H1 (cell line): ENCODE measurements around the gene GALNT9. TPM values are rescaled to one million over a fixed set of nuclear protein-coding genes. Genes with fewer than 3 reads are reported as not detected.

Source experiments
- CTCF ChIA-PET: fragments of 300-600 bp; sonication (Branson Sonifier 250); formaldehyde crosslinking; loops from one replicate; lab custom pipeline; 2021; ENCODE audit not compliant: partially characterized antibody; lab: Charles Lee
- POLR2A ChIA-PET: fragments of 300-600 bp; sonication (Branson Sonifier 250); formaldehyde crosslinking; loops from one replicate; lab custom pipeline; 2021; ENCODE audit warnings: inconsistent platforms; ENCODE audit not compliant: partially characterized antibody; lab: Charles Lee
- DNase-seq, 2 experiments: peaks; one replicate each; pipeline versions ENCODE4 v3.0.0 to v3.0.0-alpha.2; 2010 to 2022; ENCODE audit warnings: low spot score in 2 of 2, low read depth in 1 of 2, mixed read lengths in 1 of 2
- FAIRE-seq: peaks from 2 replicates; lab custom pipeline; 2011; peaks lifted over from hg19 to GRCh38; lab: Jason Lieb, UNC
- H2AFZ ChIP-seq: 2 replicates; pipeline ENCODE4 v1.8.1; 2012; ENCODE audit warnings: low read length, inconsistent platforms
- H2AK5ac ChIP-seq: 2 replicates; pipeline ENCODE4 v1.6.1; 2013; ENCODE audit warnings: low read depth, low read length
- H2BK120ac ChIP-seq: replicated peaks from 2 replicates; pipeline ENCODE3; 2013; ENCODE audit warnings: low read depth, low read length, inconsistent platforms
- H2BK12ac ChIP-seq: 2 replicates; pipeline ENCODE4 v1.6.1; 2013; ENCODE audit warnings: low read depth, low read length
- H2BK15ac ChIP-seq: 2 replicates; pipeline ENCODE4 v1.6.1; 2013; ENCODE audit warnings: low read length
- H2BK20ac ChIP-seq: 2 replicates; pipeline ENCODE4 v1.6.1; 2013; ENCODE audit warnings: low read length
- H2BK5ac ChIP-seq: 2 replicates; pipeline ENCODE4 v1.6.1; 2013; ENCODE audit warnings: low read depth, low read length
- H3K14ac ChIP-seq: 2 replicates; pipeline ENCODE4 v1.6.1; 2013; ENCODE audit warnings: inconsistent platforms; ENCODE audit not compliant: insufficient read length
- H3K18ac ChIP-seq: 2 replicates; pipeline ENCODE4 v1.6.1; 2013; ENCODE audit warnings: low read length; ENCODE audit errors: extremely low read depth
- H3K23ac ChIP-seq: 2 replicates; pipeline ENCODE4 v1.6.1; 2013; ENCODE audit warnings: inconsistent platforms; ENCODE audit not compliant: insufficient read length
- H3K23me2 ChIP-seq: 2 replicates; pipeline ENCODE4 v1.6.1; 2013; ENCODE audit warnings: low read depth, low read length
- H3K27ac ChIP-seq: 2 replicates; pipeline ENCODE4 v1.6.1; 2011; ENCODE audit warnings: low read depth, low read length, inconsistent platforms
- H3K27me3 ChIP-seq, 4 experiments: replicated peaks in 1 of 4; 1 replicate in 1 of 4; 2 replicates in 3 of 4; pipeline versions ENCODE4 v1.6.1 to v1.8.1; 2011 to 2013; ENCODE audit warnings: low read length in 3 of 4, mild to moderate bottlenecking in 3 of 4, inconsistent platforms in 2 of 4, mixed read lengths in 2 of 4, moderate library complexity in 1 of 4; ENCODE audit not compliant: control insufficient read depth in 3 of 4, insufficient read depth in 3 of 4; ENCODE audit errors: extremely low read depth in 1 of 4
- H3K36me3 ChIP-seq, 4 experiments: 2 replicates each; pipeline versions ENCODE4 v1.6.1 to v1.8.1; 2011 to 2013; ENCODE audit warnings: mild to moderate bottlenecking in 4 of 4, low read length in 3 of 4, moderate library complexity in 2 of 4, control low read depth in 1 of 4, inconsistent platforms in 1 of 4; ENCODE audit not compliant: insufficient read depth in 4 of 4, control insufficient read depth in 2 of 4
- H3K4ac ChIP-seq: replicated peaks from 2 replicates; pipeline ENCODE3; 2013; ENCODE audit warnings: low read length, low read depth, mixed read lengths, inconsistent platforms; ENCODE audit not compliant: insufficient read length
- H3K4me1 ChIP-seq, 4 experiments: replicated peaks in 1 of 4; 1 replicate in 1 of 4; 2 replicates in 3 of 4; pipeline versions ENCODE4 v1.6.1 to v1.8.1; 2011 to 2013; ENCODE audit warnings: low read length in 3 of 4, inconsistent platforms in 2 of 4, mixed read lengths in 1 of 4; ENCODE audit not compliant: insufficient read depth in 4 of 4, control insufficient read depth in 3 of 4
- H3K4me2 ChIP-seq, 2 experiments: 2 replicates each; pipeline versions ENCODE4 v1.6.1 to v1.8.1; 2011 to 2013; ENCODE audit warnings: low read depth in 2 of 2, low read length in 2 of 2, control low read depth in 1 of 2, inconsistent platforms in 1 of 2, mild to moderate bottlenecking in 1 of 2; ENCODE audit not compliant: insufficient read depth in 1 of 2
- H3K4me3 ChIP-seq, 4 experiments: fragments of 200-600, 300-600 bp in 1 of 4; sonication (generic), shearing (Covaris generic), sonication (Bioruptor Twin) in 1 of 4; 2 replicates each; pipeline versions ENCODE4 v1.5.1 to v1.8.1; 2011 to 2016; ENCODE audit warnings: low read length in 4 of 4, low read depth in 3 of 4, control low read depth in 2 of 4, inconsistent platforms in 2 of 4, mild to moderate bottlenecking in 2 of 4, mixed read lengths in 1 of 4, moderate library complexity in 1 of 4; ENCODE audit not compliant: insufficient read depth in 2 of 4; ENCODE audit errors: extremely low read depth in 1 of 4
- H3K56ac ChIP-seq: replicated peaks from 2 replicates; pipeline ENCODE3; 2013; ENCODE audit warnings: low read depth, mild to moderate bottlenecking, mixed read lengths, low read length, inconsistent platforms; ENCODE audit not compliant: insufficient read length
- H3K79me1 ChIP-seq: 2 replicates; pipeline ENCODE4 v1.6.1; 2013; ENCODE audit warnings: low read depth, low read length, control low read depth
- H3K79me2 ChIP-seq, 2 experiments: 2 replicates each; pipeline versions ENCODE4 v1.6.1 to v1.8.1; 2012 to 2013; ENCODE audit warnings: low read length in 2 of 2, mild to moderate bottlenecking in 2 of 2, inconsistent platforms in 1 of 2; ENCODE audit not compliant: insufficient read depth in 2 of 2, control insufficient read depth in 1 of 2
- H3K9ac ChIP-seq, 4 experiments: replicated peaks in 1 of 4; 1 replicate in 1 of 4; 2 replicates in 3 of 4; pipeline versions ENCODE4 v1.6.1 to v1.8.1; 2011 to 2013; ENCODE audit warnings: low read depth in 3 of 4, low read length in 3 of 4, control low read depth in 2 of 4, mild to moderate bottlenecking in 2 of 4, moderate library complexity in 2 of 4, inconsistent platforms in 1 of 4; ENCODE audit errors: extremely low read depth in 1 of 4
- H3K9me3 ChIP-seq, 2 experiments: 2 replicates each; pipeline versions ENCODE4 v1.6.1 to v1.8.1; 2012 to 2013; ENCODE audit warnings: mild to moderate bottlenecking in 2 of 2, moderate library complexity in 2 of 2, control low read depth in 1 of 2, inconsistent platforms in 1 of 2, low read depth in 1 of 2, low read length in 1 of 2, mixed read lengths in 1 of 2; ENCODE audit not compliant: insufficient read depth in 2 of 2
- H4K20me1 ChIP-seq, 2 experiments: replicated peaks in 1 of 2; 2 replicates each; pipeline versions ENCODE3 to v1.8.1; 2011 to 2013; ENCODE audit warnings: inconsistent platforms in 2 of 2, low read length in 2 of 2, mild to moderate bottlenecking in 1 of 2; ENCODE audit not compliant: insufficient read depth in 2 of 2, control insufficient read depth in 1 of 2
- H4K5ac ChIP-seq: 2 replicates; pipeline ENCODE4 v1.6.1; 2013; ENCODE audit warnings: low read length, low read depth, mixed read lengths, inconsistent platforms; ENCODE audit not compliant: insufficient read length
- H4K8ac ChIP-seq: 2 replicates; pipeline ENCODE4 v1.8.0; 2013; ENCODE audit warnings: mild to moderate bottlenecking, moderate library complexity, low read length, inconsistent platforms; ENCODE audit not compliant: insufficient read depth; ENCODE audit errors: extremely low read depth
- H4K91ac ChIP-seq: replicated peaks from 2 replicates; pipeline ENCODE3; 2013; ENCODE audit warnings: low read length, mixed read lengths, inconsistent platforms; ENCODE audit not compliant: insufficient read length
- BRCA1 ChIP-seq: IDR thresholded peaks from 2 replicates; pipeline ENCODE4 v1.6.1; 2012; ENCODE audit warnings: low read depth, low read length, improper control_type of control experiment
- CEBPB ChIP-seq: IDR thresholded peaks from 2 replicates; pipeline ENCODE4 v1.6.1; 2012; ENCODE audit warnings: low read depth, low read length
- CHD1 ChIP-seq: IDR thresholded peaks from 2 replicates; pipeline ENCODE4 v1.6.1; 2012; ENCODE audit warnings: low read depth, low read length, improper control_type of control experiment
- EP300 ChIP-seq, 2 experiments: IDR thresholded peaks; 1 replicate in 1 of 2; 2 replicates in 1 of 2; pipeline ENCODE4 v1.6.1; 2011 to 2012; ENCODE audit warnings: low read depth in 2 of 2, low read length in 2 of 2, mild to moderate bottlenecking in 2 of 2, borderline replicate concordance in 1 of 2, inconsistent platforms in 1 of 2, moderate library complexity in 1 of 2
- JUND ChIP-seq: IDR thresholded peaks from 2 replicates; pipeline ENCODE4 v1.6.1; 2011; ENCODE audit warnings: mild to moderate bottlenecking, improper control_type of control experiment, low read length
- KDM4A ChIP-seq: IDR thresholded peaks from one replicate; pipeline ENCODE4 v1.7.1; 2012; ENCODE audit warnings: low read depth, mild to moderate bottlenecking, moderate library complexity, low read length, inconsistent platforms; ENCODE audit not compliant: severe bottlenecking
- NANOG ChIP-seq: IDR thresholded peaks from 2 replicates; pipeline ENCODE4 v1.6.1; 2011; ENCODE audit warnings: low read length, low read depth, mild to moderate bottlenecking, inconsistent platforms; ENCODE audit not compliant: insufficient read depth, poor library complexity, severe bottlenecking
- POLR2A ChIP-seq, 2 experiments: IDR thresholded peaks; 1 replicate in 1 of 2; 2 replicates in 1 of 2; pipeline ENCODE4 v1.6.1; 2011; ENCODE audit warnings: low read depth in 2 of 2, low read length in 2 of 2, mild to moderate bottlenecking in 2 of 2; ENCODE audit errors: control extremely low read depth in 1 of 2
- POU5F1 ChIP-seq: IDR thresholded peaks from 2 replicates; pipeline ENCODE4 v1.6.1; 2011; ENCODE audit warnings: low read depth, mild to moderate bottlenecking, low read length, moderate library complexity
- SIRT6 ChIP-seq: IDR thresholded peaks from one replicate; pipeline ENCODE4 v1.7.1; 2012; ENCODE audit warnings: low read length, inconsistent platforms
- SIX5 ChIP-seq: IDR thresholded peaks from 2 replicates; pipeline ENCODE4 v1.6.1; 2011; ENCODE audit warnings: mild to moderate bottlenecking, low read depth, low read length
- SP1 ChIP-seq: IDR thresholded peaks from 2 replicates; pipeline ENCODE4 v1.6.1; 2011; ENCODE audit warnings: low read depth, low read length
- SRF ChIP-seq: IDR thresholded peaks from 2 replicates; pipeline ENCODE4 v1.6.1; 2011; ENCODE audit warnings: mild to moderate bottlenecking, low read depth, low read length, moderate library complexity
- ZNF274 ChIP-seq: IDR thresholded peaks from 2 replicates; pipeline ENCODE4 v1.7.0; 2012; ENCODE audit warnings: low read length, borderline replicate concordance; ENCODE audit errors: extremely low read depth
- WGBS, 2 experiments: shearing (Covaris generic) in 1 of 2; methylation state at CpG; one replicate each; pipeline versions ENCODE4 v1.1.6 to v1.1.7; 2013 to 2015; ENCODE audit warnings: low lambda C conversion rate in 2 of 2, mixed read lengths in 2 of 2, inconsistent platforms in 1 of 2, low coverage in 1 of 2, missing lambda C conversion rate in 1 of 2; ENCODE audit not compliant: insufficient replicate concordance in 2 of 2, insufficient coverage in 1 of 2, insufficient read length in 1 of 2; ENCODE audit errors: extremely low coverage in 1 of 2, missing lambda C conversion rate in 1 of 2; 5-methylcytosine and 5-hydroxymethylcytosine counted together
- polyA plus RNA-seq, 7 experiments: library from polyadenylated mRNA; depleted of rRNA in 3 of 7; stranded (reverse) in 5 of 7; unstranded in 2 of 7; fragments of >200 nt in 5 of 7; fragments of 200-250 nt in 2 of 7; gene quantifications; 1 replicate in 5 of 7; 2 replicates in 1 of 7; 4 replicates in 1 of 7; pipeline versions ENCODE4 v1.2.1 to v1.2.3, GENCODE V29; 2011 to 2013; ENCODE audit warnings: missing spikeins in 2 of 7, mixed read lengths in 2 of 7
- total RNA-seq: library from RNA; stranded (reverse); fragmentation: NEBNext Ultra II Directional; extraction: Animal tissue kit (Norgen Biotek cat#: 25700); gene quantifications from 2 replicates; pipeline ENCODE4 v1.2.1, GENCODE V29; 2021

GALNT9 gene
- total and polyA plus RNA-seq, 2 of the 8 experiments (the other 6 are each of a cell fraction or from before 2014, with no cell fraction given) = 2.0 to 3.6 TPM

DNA sequence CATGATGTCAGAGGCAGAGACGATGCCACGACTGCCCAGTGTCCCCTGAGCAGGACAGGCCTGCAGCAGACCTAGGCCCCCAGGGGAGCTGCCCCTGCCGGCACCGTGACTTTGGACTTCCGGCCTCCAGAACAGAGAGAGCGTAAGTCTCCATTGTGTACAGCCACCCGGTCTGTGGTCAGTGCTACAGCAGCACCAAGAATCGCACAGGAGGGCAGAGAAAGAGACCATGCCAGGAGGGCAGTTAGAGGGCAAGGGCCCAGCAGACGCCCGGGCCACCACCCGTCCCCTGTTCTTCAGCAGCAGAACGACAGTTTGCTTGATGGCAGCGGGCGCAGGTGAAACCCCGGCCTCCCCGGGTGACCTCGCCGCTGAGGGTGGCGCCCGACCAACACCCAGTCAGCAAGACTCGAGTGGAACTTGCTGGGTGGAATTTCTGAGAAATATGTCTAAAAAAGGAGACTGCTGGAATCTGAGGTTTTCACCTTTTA is 19.7 kb downstream of the GALNT9 start:
- H2BK15ac ChIP-seq = no peak overlapping the region
- no peaks in the 10 kb centered on the region for H3K79me1 ChIP-seq
- no peak overlapping the region for H4K5ac ChIP-seq
- H4K20me1 ChIP-seq = peaks cover 0 to 2% of the 10 kb centered on the region in 2 experiments
- H3K27ac ChIP-seq = no peak overlapping the region
- DNase-seq (no peak), FAIRE-seq (no peak)
- no peaks in the 10 kb centered on the region for H3K4me1 ChIP-seq
- no peak overlapping the region for H3K4me2 ChIP-seq
- no peaks in the 10 kb centered on the region for H3K36me3 ChIP-seq
- no peak overlapping the region for H4K8ac ChIP-seq
- no peak overlapping the region for H3K14ac ChIP-seq
- H3K27me3 ChIP-seq = peaks cover 0 to 9% (median 4%) of the 10 kb centered on the region in 4 experiments; a peak in 3 of 7 replicates
- TF ChIP-seq CHD1 (no peak), POLR2A (IDR thresholded peaks at IDR 0.05; ENCODE audit: control extremely low read depth in 1 of 2, low read depth in 2 of 2, low read length in 2 of 2) (no peak), BRCA1 (no peak), EP300 (IDR thresholded peaks at IDR 0.05; ENCODE audit: borderline replicate concordance in 1 of 2, low read depth in 2 of 2, low read length in 2 of 2) (no peak), POU5F1 (no peak), SIRT6 (no peak), CEBPB (no peak), JUND (no peak), KDM4A (no peak), SRF (no peak), NANOG (no peak), ZNF274 (no peak), SP1 (no peak), SIX5 (no peak)
- H3K4me3 ChIP-seq = no peak overlapping the region
- H2AK5ac ChIP-seq = no peak overlapping the region
- ChIA-PET CTCF (no interaction called here), POLR2A (no interaction called here)
- no peak overlapping the region for H2BK12ac ChIP-seq
- no peak overlapping the region for H3K4ac ChIP-seq
- H3K9ac ChIP-seq = no peak overlapping the region
- no peak overlapping the region for H2BK120ac ChIP-seq
- no peak overlapping the region for H3K23ac ChIP-seq
- no peaks in the 10 kb centered on the region for H3K79me2 ChIP-seq
- peaks cover 13% of the 10 kb centered on the region; the same call in 1 of the 2 replicates for H3K23me2 ChIP-seq
- H2BK20ac ChIP-seq = no peak overlapping the region
- H3K9me3 ChIP-seq = peaks cover 0 to 12% of the 10 kb centered on the region in 2 experiments; a peak in 2 of 4 replicates
- H3K18ac ChIP-seq = no peak overlapping the region
- H2BK5ac ChIP-seq = no peak overlapping the region
- H4K91ac ChIP-seq = no peak overlapping the region
- 91% methylated on average over 21 of the region's 21 CpGs; no CpG with 5 or more reads in 1 of the 2 experiments for WGBS, 2 experiments
- no peak overlapping the region for H2AFZ ChIP-seq
- H3K56ac ChIP-seq = no peak overlapping the region
